ENCODE measurements around the gene SNRNP70. TPM values are rescaled to one million over a fixed set of nuclear protein-coding genes. Genes with fewer than 3 reads are reported as not detected.
A peak's percentile ranks its signal among the peaks of the same experiment; 100 is the strongest.

Gene SNRNP70
- total and polyA plus RNA-seq, 10 of the 15 experiments (the other 5 are each of a cell fraction or from before 2014, with no cell fraction given): 2.7 to 453 (median 159) TPM

- no peak for TF ChIP-seq ZBTB4 (CRISPR knock-in tag; IDR thresholded peaks at IDR 0.05)
- TF ChIP-seq, protein P1, sequence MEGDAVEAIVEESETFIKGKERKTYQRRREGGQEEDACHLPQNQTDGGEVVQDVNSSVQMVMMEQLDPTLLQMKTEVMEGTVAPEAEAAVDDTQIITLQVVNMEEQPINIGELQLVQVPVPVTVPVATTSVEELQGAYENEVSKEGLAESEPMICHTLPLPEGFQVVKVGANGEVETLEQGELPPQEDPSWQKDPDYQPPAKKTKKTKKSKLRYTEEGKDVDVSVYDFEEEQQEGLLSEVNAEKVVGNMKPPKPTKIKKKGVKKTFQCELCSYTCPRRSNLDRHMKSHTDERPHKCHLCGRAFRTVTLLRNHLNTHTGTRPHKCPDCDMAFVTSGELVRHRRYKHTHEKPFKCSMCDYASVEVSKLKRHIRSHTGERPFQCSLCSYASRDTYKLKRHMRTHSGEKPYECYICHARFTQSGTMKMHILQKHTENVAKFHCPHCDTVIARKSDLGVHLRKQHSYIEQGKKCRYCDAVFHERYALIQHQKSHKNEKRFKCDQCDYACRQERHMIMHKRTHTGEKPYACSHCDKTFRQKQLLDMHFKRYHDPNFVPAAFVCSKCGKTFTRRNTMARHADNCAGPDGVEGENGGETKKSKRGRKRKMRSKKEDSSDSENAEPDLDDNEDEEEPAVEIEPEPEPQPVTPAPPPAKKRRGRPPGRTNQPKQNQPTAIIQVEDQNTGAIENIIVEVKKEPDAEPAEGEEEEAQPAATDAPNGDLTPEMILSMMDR (IDR thresholded peaks at IDR 0.05 in 2 of 3, conservative IDR thresholded peaks at IDR 0.05 in 1 of 3; ENCODE audit: control insufficient read depth in 2 of 3, extremely low read depth in 1 of 3, insufficient read depth in 1 of 3, low read depth in 3 of 3, low read length in 3 of 3): peak in 1 of 3 experiments; percentile 35; a peak in 1 of 6 replicates
- peak; percentile 96 for TF ChIP-seq JUND (IDR thresholded peaks at IDR 0.05; ENCODE audit: low read depth, low read length)
- TF ChIP-seq NRF1 (conservative IDR thresholded peaks at IDR 0.05; ENCODE audit: low read depth, low read length): no peak
- TF ChIP-seq RCOR1 (conservative IDR thresholded peaks at IDR 0.05; ENCODE audit: low read depth, low read length): no peak
- TF ChIP-seq PAX5 (IDR thresholded peaks at IDR 0.05; ENCODE audit: borderline replicate concordance, low read depth, low read length): no peak
- TF ChIP-seq DPF2 (IDR thresholded peaks at IDR 0.05): peak; percentile 90; the same call in 1 of the 2 replicates
- no peak for TF ChIP-seq ZNF274 (IDR thresholded peaks at IDR 0.05; ENCODE audit: insufficient read depth, insufficient read length)
- no peak for TF ChIP-seq POU2F2 (IDR thresholded peaks at IDR 0.05; ENCODE audit: borderline replicate concordance, low read depth, low read length)
- TF ChIP-seq PAX8 (IDR thresholded peaks at IDR 0.05): no peak
- no peak for TF ChIP-seq CHD4 (IDR thresholded peaks at IDR 0.05)
- TF ChIP-seq SMAD5 (IDR thresholded peaks at IDR 0.05; ENCODE audit: low read depth): no peak; the same call in 1 of the 2 replicates
- peak; percentile 49 for TF ChIP-seq MEF2B (IDR thresholded peaks at IDR 0.05; ENCODE audit: partially characterized antibody, poor library complexity, severe bottlenecking)
- TF ChIP-seq, protein P2, sequence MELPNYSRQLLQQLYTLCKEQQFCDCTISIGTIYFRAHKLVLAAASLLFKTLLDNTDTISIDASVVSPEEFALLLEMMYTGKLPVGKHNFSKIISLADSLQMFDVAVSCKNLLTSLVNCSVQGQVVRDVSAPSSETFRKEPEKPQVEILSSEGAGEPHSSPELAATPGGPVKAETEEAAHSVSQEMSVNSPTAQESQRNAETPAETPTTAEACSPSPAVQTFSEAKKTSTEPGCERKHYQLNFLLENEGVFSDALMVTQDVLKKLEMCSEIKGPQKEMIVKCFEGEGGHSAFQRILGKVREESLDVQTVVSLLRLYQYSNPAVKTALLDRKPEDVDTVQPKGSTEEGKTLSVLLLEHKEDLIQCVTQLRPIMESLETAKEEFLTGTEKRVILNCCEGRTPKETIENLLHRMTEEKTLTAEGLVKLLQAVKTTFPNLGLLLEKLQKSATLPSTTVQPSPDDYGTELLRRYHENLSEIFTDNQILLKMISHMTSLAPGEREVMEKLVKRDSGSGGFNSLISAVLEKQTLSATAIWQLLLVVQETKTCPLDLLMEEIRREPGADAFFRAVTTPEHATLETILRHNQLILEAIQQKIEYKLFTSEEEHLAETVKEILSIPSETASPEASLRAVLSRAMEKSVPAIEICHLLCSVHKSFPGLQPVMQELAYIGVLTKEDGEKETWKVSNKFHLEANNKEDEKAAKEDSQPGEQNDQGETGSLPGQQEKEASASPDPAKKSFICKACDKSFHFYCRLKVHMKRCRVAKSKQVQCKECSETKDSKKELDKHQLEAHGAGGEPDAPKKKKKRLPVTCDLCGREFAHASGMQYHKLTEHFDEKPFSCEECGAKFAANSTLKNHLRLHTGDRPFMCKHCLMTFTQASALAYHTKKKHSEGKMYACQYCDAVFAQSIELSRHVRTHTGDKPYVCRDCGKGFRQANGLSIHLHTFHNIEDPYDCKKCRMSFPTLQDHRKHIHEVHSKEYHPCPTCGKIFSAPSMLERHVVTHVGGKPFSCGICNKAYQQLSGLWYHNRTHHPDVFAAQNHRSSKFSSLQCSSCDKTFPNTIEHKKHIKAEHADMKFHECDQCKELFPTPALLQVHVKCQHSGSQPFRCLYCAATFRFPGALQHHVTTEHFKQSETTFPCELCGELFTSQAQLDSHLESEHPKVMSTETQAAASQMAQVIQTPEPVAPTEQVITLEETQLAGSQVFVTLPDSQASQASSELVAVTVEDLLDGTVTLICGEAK (IDR thresholded peaks at IDR 0.05; ENCODE audit: borderline replicate concordance): peak; percentile 42; the same call in 1 of the 2 replicates
- TF ChIP-seq ETV6 (conservative IDR thresholded peaks at IDR 0.05 in 1 of 2, IDR thresholded peaks at IDR 0.05 in 1 of 2; ENCODE audit: borderline replicate concordance in 1 of 2, low read depth in 1 of 2): no peak
- 0 out of 2 replicates have a peak, but pooled peaks have one; percentile 6 for TF ChIP-seq TCF3 (IDR thresholded peaks at IDR 0.05; ENCODE audit: borderline replicate concordance, insufficient read depth, low read depth, low read length)
- no peak for TF ChIP-seq RBBP5 (conservative IDR thresholded peaks at IDR 0.05)
- TF ChIP-seq HDAC2 (IDR thresholded peaks at IDR 0.05): no peak; the same call in 1 of the 2 replicates
These were observed 33.5 kb downstream of the SNRNP70 start, which contains the start of gene C19orf73 (continued) for GRCh38 chr19:49118565-49119410.

Measured in GM12878 (cell line).